Liver (tissue), 9 donors: ENCODE results near the gene VWF. TPM values are rescaled to one million over a fixed set of nuclear protein-coding genes. Genes with fewer than 3 reads are reported as not detected.

Experiments
- DNase-seq: peaks from one replicate; pipeline ENCODE4 v3.0.0-alpha.2; 2017; ENCODE audit warnings: low spot score
- H3K27ac ChIP-seq, 2 donors: one replicate each; pipeline ENCODE4 v1.7.0; 2013; ENCODE audit warnings: inconsistent platforms in 2 of 2, low read length in 2 of 2, control low read depth in 1 of 2, low read depth in 1 of 2, mild to moderate bottlenecking in 1 of 2
- H3K27me3 ChIP-seq, 4 donors: one replicate each; pipeline versions ENCODE4 v1.6.1 to v1.7.0; 2013; ENCODE audit warnings: low read length in 3 of 4, inconsistent platforms in 1 of 4, mild to moderate bottlenecking in 1 of 4, moderate library complexity in 1 of 4; ENCODE audit not compliant: control insufficient read depth in 4 of 4, insufficient read depth in 4 of 4
- H3K36me3 ChIP-seq, 4 donors: one replicate each; pipeline versions ENCODE4 v1.6.1 to v1.7.0; 2013; ENCODE audit warnings: low read length in 3 of 4, mild to moderate bottlenecking in 3 of 4, low read depth in 1 of 4, moderate library complexity in 1 of 4; ENCODE audit not compliant: control insufficient read depth in 4 of 4, insufficient read depth in 3 of 4
- H3K4me1 ChIP-seq, 4 donors: one replicate each; pipeline versions ENCODE4 v1.6.1 to v1.7.0; 2013; ENCODE audit warnings: low read length in 3 of 4, mild to moderate bottlenecking in 3 of 4, moderate library complexity in 1 of 4; ENCODE audit not compliant: control insufficient read depth in 4 of 4, insufficient read depth in 4 of 4
- H3K4me3 ChIP-seq, 3 donors: one replicate each; pipeline versions ENCODE4 v1.6.1 to v1.7.0; 2013; ENCODE audit warnings: low read length in 3 of 3, control low read depth in 1 of 3, low read depth in 1 of 3, mild to moderate bottlenecking in 1 of 3
- H3K9ac ChIP-seq, 2 donors: one replicate each; pipeline ENCODE4 v1.7.0; 2013; ENCODE audit warnings: low read length in 2 of 2, mild to moderate bottlenecking in 2 of 2, moderate library complexity in 2 of 2, control low read depth in 1 of 2, low read depth in 1 of 2
- H3K9me3 ChIP-seq, 4 donors: one replicate each; pipeline versions ENCODE4 v1.6.1 to v1.7.0; 2013; ENCODE audit warnings: low read length in 3 of 4; ENCODE audit not compliant: control insufficient read depth in 4 of 4
- ATF3 ChIP-seq: IDR thresholded peaks from 2 replicates; pipeline ENCODE4 v1.6.1; 2016; ENCODE audit warnings: antibody characterized with exemption
- EGR1 ChIP-seq, 2 donors: IDR thresholded peaks; 2 replicates each; pipeline ENCODE4 v1.6.1; 2016 to 2018; ENCODE audit warnings: antibody characterized with exemption in 2 of 2, low read depth in 2 of 2
- FOXA1 ChIP-seq: IDR thresholded peaks from 2 replicates; pipeline ENCODE4 v1.6.1; 2016; ENCODE audit warnings: antibody characterized with exemption
- FOXA2 ChIP-seq: IDR thresholded peaks from 2 replicates; pipeline ENCODE4 v1.6.1; 2016; ENCODE audit warnings: antibody characterized with exemption
- GABPA ChIP-seq, 2 donors: IDR thresholded peaks in 1 of 2; conservative IDR thresholded peaks in 1 of 2; 2 replicates each; pipeline ENCODE4 v1.6.1; 2016; ENCODE audit warnings: antibody characterized with exemption in 2 of 2, mild to moderate bottlenecking in 1 of 2, moderate library complexity in 1 of 2
- HNF4A ChIP-seq, 2 donors: conservative IDR thresholded peaks; 2 replicates each; pipeline ENCODE4 v1.6.1; 2016; ENCODE audit warnings: antibody characterized with exemption in 2 of 2, mild to moderate bottlenecking in 2 of 2
- HNF4G ChIP-seq: IDR thresholded peaks from 2 replicates; pipeline ENCODE4 v1.6.1; 2016; ENCODE audit warnings: antibody characterized with exemption
- JUND ChIP-seq, 2 donors: IDR thresholded peaks; 2 replicates each; pipeline ENCODE4 v1.6.1; 2016; ENCODE audit warnings: antibody characterized with exemption in 2 of 2
- NR2F2 ChIP-seq: IDR thresholded peaks from 2 replicates; pipeline ENCODE4 v1.6.1; 2016; ENCODE audit warnings: antibody characterized with exemption
- RAD21 ChIP-seq, 2 donors: IDR thresholded peaks; 2 replicates each; pipeline ENCODE4 v1.6.1; 2016; ENCODE audit warnings: antibody characterized with exemption in 2 of 2, mild to moderate bottlenecking in 2 of 2
- RXRA ChIP-seq, 2 donors: IDR thresholded peaks; 2 replicates each; pipeline ENCODE4 v1.6.1; 2017 to 2018; ENCODE audit warnings: antibody characterized with exemption in 2 of 2, mild to moderate bottlenecking in 1 of 2
- SP1 ChIP-seq: IDR thresholded peaks from 2 replicates; pipeline ENCODE4 v1.6.1; 2018; ENCODE audit warnings: antibody characterized with exemption, mild to moderate bottlenecking
- TAF1 ChIP-seq: conservative IDR thresholded peaks from 2 replicates; pipeline ENCODE4 v1.6.1; 2016; ENCODE audit warnings: antibody characterized with exemption, mild to moderate bottlenecking
- YY1 ChIP-seq: IDR thresholded peaks from 2 replicates; pipeline ENCODE4 v1.6.1; 2016; ENCODE audit warnings: antibody characterized with exemption, mild to moderate bottlenecking
- WGBS: extraction: QIAGEN DNeasy Blood & Tissue Kit; methylation state at CpG from one replicate; pipeline ENCODE4 v1.1.7; 2013; 5-methylcytosine and 5-hydroxymethylcytosine counted together
- polyA plus RNA-seq, 2 donors: library from polyadenylated mRNA; stranded (reverse) in 1 of 2; unstranded in 1 of 2; fragments of 200-250 nt in 1 of 2; fragments of >200 nt in 1 of 2; fragmentation: Nextera tagmentation in 1 of 2; extraction: Ambion mirVana in 1 of 2; gene quantifications; one replicate each; pipeline versions ENCODE4 v1.2.1 to v1.2.3, GENCODE V29; 2013 to 2015
- total RNA-seq, 2 donors: library from RNA; depleted of rRNA; stranded (reverse); fragments of >200 nt; gene quantifications; one replicate each; pipeline ENCODE4 v1.2.3, GENCODE V29; 2014
- TF ChIP-seq, protein P1 (sequence below): fragments of 150-350 bp; IDR thresholded peaks from 2 replicates; pipeline ENCODE4 v1.5.1; 2017; ENCODE audit warnings: improper control_type of control experiment, low read depth, low read length; ENCODE audit not compliant: missing input control
- TF ChIP-seq, protein P2 (sequence below): IDR thresholded peaks from 2 replicates; pipeline ENCODE4 v1.6.1; 2016; ENCODE audit warnings: antibody characterized with exemption
- TF ChIP-seq, protein P3 (sequence below): IDR thresholded peaks from 2 replicates; pipeline ENCODE4 v1.6.1; 2016; ENCODE audit warnings: antibody characterized with exemption, mild to moderate bottlenecking
- TF ChIP-seq, protein P4 (sequence below): IDR thresholded peaks from 2 replicates; pipeline ENCODE4 v1.6.1; 2016; ENCODE audit warnings: antibody characterized with exemption
- donor health status: healthy.
- donor health status: healthy.
- donor health status: healthy.
- donor health status: healthy.
- donor health status: healthy.

The VWF gene
- total and polyA plus RNA-seq, 4 donors = 2.1 to 10.8 (median 4.0) TPM

- Histone ChIP-seq H3K27ac (no peak overlapping the region), H3K9ac (no peak overlapping the region), H3K36me3 (no peaks in the 10 kb centered on the region), H3K4me1 (no peaks in the 10 kb centered on the region), H3K4me3 (no peak overlapping the region), H3K27me3 (no peaks in the 10 kb centered on the region), H3K9me3 (no peaks in the 10 kb centered on the region)
- WGBS = 75% methylated on average over 7 of the region's 7 CpGs
- TF ChIP-seq GABPA (IDR thresholded peaks at IDR 0.05 in 1 of 2, conservative IDR thresholded peaks at IDR 0.05 in 1 of 2) (no peak), ATF3 (no peak), EGR1 (IDR thresholded peaks at IDR 0.05; ENCODE audit: low read depth in 2 of 2) (no peak), NR2F2 (no peak), RAD21 (IDR thresholded peaks at IDR 0.05) (no peak), TAF1 (no peak), FOXA2 (no peak), HNF4G (no peak), JUND (IDR thresholded peaks at IDR 0.05) (no peak), SP1 (no peak), RXRA (IDR thresholded peaks at IDR 0.05) (no peak), YY1 (no peak), HNF4A (conservative IDR thresholded peaks at IDR 0.05) (no peak), FOXA1 (no peak)
- TF ChIP-seq, protein P1, sequence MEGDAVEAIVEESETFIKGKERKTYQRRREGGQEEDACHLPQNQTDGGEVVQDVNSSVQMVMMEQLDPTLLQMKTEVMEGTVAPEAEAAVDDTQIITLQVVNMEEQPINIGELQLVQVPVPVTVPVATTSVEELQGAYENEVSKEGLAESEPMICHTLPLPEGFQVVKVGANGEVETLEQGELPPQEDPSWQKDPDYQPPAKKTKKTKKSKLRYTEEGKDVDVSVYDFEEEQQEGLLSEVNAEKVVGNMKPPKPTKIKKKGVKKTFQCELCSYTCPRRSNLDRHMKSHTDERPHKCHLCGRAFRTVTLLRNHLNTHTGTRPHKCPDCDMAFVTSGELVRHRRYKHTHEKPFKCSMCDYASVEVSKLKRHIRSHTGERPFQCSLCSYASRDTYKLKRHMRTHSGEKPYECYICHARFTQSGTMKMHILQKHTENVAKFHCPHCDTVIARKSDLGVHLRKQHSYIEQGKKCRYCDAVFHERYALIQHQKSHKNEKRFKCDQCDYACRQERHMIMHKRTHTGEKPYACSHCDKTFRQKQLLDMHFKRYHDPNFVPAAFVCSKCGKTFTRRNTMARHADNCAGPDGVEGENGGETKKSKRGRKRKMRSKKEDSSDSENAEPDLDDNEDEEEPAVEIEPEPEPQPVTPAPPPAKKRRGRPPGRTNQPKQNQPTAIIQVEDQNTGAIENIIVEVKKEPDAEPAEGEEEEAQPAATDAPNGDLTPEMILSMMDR = no peak
- TF ChIP-seq, protein P2, sequence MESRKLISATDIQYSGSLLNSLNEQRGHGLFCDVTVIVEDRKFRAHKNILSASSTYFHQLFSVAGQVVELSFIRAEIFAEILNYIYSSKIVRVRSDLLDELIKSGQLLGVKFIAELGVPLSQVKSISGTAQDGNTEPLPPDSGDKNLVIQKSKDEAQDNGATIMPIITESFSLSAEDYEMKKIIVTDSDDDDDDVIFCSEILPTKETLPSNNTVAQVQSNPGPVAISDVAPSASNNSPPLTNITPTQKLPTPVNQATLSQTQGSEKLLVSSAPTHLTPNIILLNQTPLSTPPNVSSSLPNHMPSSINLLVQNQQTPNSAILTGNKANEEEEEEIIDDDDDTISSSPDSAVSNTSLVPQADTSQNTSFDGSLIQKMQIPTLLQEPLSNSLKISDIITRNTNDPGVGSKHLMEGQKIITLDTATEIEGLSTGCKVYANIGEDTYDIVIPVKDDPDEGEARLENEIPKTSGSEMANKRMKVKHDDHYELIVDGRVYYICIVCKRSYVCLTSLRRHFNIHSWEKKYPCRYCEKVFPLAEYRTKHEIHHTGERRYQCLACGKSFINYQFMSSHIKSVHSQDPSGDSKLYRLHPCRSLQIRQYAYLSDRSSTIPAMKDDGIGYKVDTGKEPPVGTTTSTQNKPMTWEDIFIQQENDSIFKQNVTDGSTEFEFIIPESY = no peak
- TF ChIP-seq, protein P3, sequence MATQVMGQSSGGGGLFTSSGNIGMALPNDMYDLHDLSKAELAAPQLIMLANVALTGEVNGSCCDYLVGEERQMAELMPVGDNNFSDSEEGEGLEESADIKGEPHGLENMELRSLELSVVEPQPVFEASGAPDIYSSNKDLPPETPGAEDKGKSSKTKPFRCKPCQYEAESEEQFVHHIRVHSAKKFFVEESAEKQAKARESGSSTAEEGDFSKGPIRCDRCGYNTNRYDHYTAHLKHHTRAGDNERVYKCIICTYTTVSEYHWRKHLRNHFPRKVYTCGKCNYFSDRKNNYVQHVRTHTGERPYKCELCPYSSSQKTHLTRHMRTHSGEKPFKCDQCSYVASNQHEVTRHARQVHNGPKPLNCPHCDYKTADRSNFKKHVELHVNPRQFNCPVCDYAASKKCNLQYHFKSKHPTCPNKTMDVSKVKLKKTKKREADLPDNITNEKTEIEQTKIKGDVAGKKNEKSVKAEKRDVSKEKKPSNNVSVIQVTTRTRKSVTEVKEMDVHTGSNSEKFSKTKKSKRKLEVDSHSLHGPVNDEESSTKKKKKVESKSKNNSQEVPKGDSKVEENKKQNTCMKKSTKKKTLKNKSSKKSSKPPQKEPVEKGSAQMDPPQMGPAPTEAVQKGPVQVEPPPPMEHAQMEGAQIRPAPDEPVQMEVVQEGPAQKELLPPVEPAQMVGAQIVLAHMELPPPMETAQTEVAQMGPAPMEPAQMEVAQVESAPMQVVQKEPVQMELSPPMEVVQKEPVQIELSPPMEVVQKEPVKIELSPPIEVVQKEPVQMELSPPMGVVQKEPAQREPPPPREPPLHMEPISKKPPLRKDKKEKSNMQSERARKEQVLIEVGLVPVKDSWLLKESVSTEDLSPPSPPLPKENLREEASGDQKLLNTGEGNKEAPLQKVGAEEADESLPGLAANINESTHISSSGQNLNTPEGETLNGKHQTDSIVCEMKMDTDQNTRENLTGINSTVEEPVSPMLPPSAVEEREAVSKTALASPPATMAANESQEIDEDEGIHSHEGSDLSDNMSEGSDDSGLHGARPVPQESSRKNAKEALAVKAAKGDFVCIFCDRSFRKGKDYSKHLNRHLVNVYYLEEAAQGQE = no peak
- TF ChIP-seq, protein P4, sequence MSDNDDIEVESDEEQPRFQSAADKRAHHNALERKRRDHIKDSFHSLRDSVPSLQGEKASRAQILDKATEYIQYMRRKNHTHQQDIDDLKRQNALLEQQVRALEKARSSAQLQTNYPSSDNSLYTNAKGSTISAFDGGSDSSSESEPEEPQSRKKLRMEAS = no peak
- DNase-seq = no peak
These were observed 40.1 kb downstream of the VWF start for GRCh38 chr12:6084261-6084968.
